ENCODE measurements around the gene GPSM3. TPM values are rescaled to one million over a fixed set of nuclear protein-coding genes. Genes with fewer than 3 reads are reported as not detected.

Gene GPSM3
- total and polyA plus RNA-seq, 2 of the 13 experiments (the other 11 are each of a cell fraction or from before 2014, with no cell fraction given), result 0.18 to 6.2 TPM

DNA sequence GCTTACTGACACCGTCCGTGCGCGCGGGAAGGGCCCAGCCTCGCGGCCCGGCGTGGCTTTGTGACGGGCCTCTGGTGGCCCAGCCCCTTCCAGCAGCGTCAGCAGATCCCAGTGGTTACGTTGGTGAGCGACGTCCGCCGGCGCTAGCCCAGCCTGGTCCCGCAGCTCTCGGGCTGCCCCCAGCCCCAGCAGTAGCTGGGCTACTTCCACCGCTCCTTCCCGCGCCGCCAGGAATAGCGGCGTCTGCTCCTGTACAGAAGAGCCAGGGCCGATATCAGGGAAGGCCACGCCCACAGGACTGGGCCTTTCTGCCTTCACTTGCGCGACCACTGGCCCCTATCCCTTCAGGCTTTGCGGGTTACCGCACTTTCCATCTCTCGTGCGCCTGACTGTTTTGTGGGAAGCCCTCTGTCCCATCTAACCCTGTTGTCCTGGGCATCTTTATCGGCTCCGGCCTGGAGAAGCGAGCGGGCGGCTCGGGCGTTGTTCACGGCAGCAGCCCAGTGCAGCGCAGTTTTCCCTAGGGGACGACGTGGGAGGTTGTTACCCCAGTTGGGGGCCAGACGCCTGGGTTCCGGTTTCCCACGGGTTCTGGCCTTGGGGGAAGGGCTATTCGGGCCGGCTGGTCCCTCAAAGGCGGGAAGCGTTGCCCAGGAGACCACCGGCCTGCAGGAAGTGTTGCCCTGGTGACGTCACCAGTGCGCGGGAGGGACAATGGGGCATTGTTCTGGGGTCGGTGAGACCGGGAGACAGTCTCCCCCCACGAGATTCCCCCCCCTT is 3.6 kb upstream of the GPSM3 start (continued):
- TF ChIP-seq RXRA (CRISPR knock-in tag; IDR thresholded peaks at IDR 0.05) (peak; percentile 71; the same call in 1 of the 2 replicates), KDM6A (CRISPR knock-in tag; IDR thresholded peaks at IDR 0.05; ENCODE audit: low read depth) (no peak; the same call in 1 of the 2 replicates), GATAD1 (CRISPR knock-in tag; IDR thresholded peaks at IDR 0.05) (peak; percentile 90), ZSCAN31 (CRISPR knock-in tag; IDR thresholded peaks at IDR 0.05; ENCODE audit: low read depth) (no peak), HOXA9 (CRISPR knock-in tag; IDR thresholded peaks at IDR 0.05; ENCODE audit: borderline replicate concordance) (no peak), HES4 (CRISPR knock-in tag; IDR thresholded peaks at IDR 0.05; ENCODE audit: borderline replicate concordance) (0 out of 2 replicates have a peak, but pooled peaks have one; percentile 49), MYC (CRISPR knock-in tag; IDR thresholded peaks at IDR 0.05; ENCODE audit: borderline replicate concordance) (peak; percentile 94), ZNF891 (CRISPR knock-in tag; IDR thresholded peaks at IDR 0.05) (peak; percentile 99), ZFYVE20 (CRISPR knock-in tag; IDR thresholded peaks at IDR 0.05; ENCODE audit: borderline replicate concordance, low read depth) (no peak), ZSCAN29 (CRISPR knock-in tag; conservative IDR thresholded peaks at IDR 0.05) (peak; percentile 63; the same call in 1 of the 2 replicates), SMARCE1 (IDR thresholded peaks at IDR 0.05; ENCODE audit: borderline replicate concordance) (no peak), FOXJ3 (CRISPR knock-in tag; IDR thresholded peaks at IDR 0.05; ENCODE audit: borderline replicate concordance) (no peak; the same call in none of the 2 replicates), CCAR2 (optimal IDR thresholded peaks at IDR 0.05; ENCODE audit: low read depth, low read length) (no peak), NFE2L2 (IDR thresholded peaks at IDR 0.05; ENCODE audit: low read length) (no peak), SIX4 (CRISPR knock-in tag; IDR thresholded peaks at IDR 0.05) (no peak; the same call in 1 of the 2 replicates)
- TF ChIP-seq, protein P1, sequence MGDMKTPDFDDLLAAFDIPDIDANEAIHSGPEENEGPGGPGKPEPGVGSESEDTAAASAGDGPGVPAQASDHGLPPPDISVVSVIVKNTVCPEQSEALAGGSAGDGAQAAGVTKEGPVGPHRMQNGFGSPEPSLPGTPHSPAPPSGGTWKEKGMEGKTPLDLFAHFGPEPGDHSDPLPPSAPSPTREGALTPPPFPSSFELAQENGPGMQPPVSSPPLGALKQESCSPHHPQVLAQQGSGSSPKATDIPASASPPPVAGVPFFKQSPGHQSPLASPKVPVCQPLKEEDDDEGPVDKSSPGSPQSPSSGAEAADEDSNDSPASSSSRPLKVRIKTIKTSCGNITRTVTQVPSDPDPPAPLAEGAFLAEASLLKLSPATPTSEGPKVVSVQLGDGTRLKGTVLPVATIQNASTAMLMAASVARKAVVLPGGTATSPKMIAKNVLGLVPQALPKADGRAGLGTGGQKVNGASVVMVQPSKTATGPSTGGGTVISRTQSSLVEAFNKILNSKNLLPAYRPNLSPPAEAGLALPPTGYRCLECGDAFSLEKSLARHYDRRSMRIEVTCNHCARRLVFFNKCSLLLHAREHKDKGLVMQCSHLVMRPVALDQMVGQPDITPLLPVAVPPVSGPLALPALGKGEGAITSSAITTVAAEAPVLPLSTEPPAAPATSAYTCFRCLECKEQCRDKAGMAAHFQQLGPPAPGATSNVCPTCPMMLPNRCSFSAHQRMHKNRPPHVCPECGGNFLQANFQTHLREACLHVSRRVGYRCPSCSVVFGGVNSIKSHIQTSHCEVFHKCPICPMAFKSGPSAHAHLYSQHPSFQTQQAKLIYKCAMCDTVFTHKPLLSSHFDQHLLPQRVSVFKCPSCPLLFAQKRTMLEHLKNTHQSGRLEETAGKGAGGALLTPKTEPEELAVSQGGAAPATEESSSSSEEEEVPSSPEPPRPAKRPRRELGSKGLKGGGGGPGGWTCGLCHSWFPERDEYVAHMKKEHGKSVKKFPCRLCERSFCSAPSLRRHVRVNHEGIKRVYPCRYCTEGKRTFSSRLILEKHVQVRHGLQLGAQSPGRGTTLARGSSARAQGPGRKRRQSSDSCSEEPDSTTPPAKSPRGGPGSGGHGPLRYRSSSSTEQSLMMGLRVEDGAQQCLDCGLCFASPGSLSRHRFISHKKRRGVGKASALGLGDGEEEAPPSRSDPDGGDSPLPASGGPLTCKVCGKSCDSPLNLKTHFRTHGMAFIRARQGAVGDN (CRISPR knock-in tag; IDR thresholded peaks at IDR 0.05), result peak; percentile 96
- TF ChIP-seq, protein P2, sequence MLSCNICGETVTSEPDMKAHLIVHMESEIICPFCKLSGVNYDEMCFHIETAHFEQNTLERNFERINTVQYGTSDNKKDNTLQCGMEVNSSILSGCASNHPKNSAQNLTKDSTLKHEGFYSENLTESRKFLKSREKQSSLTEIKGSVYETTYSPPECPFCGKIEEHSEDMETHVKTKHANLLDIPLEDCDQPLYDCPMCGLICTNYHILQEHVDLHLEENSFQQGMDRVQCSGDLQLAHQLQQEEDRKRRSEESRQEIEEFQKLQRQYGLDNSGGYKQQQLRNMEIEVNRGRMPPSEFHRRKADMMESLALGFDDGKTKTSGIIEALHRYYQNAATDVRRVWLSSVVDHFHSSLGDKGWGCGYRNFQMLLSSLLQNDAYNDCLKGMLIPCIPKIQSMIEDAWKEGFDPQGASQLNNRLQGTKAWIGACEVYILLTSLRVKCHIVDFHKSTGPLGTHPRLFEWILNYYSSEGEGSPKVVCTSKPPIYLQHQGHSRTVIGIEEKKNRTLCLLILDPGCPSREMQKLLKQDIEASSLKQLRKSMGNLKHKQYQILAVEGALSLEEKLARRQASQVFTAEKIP (CRISPR knock-in tag; IDR thresholded peaks at IDR 0.05; ENCODE audit: borderline replicate concordance), result no peak
- TF ChIP-seq, protein P3, sequence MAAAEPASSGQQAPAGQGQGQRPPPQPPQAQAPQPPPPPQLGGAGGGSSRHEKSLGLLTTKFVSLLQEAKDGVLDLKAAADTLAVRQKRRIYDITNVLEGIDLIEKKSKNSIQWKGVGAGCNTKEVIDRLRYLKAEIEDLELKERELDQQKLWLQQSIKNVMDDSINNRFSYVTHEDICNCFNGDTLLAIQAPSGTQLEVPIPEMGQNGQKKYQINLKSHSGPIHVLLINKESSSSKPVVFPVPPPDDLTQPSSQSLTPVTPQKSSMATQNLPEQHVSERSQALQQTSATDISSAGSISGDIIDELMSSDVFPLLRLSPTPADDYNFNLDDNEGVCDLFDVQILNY (CRISPR knock-in tag; conservative IDR thresholded peaks at IDR 0.05), result peak; percentile 93
- TF ChIP-seq, protein P4, sequence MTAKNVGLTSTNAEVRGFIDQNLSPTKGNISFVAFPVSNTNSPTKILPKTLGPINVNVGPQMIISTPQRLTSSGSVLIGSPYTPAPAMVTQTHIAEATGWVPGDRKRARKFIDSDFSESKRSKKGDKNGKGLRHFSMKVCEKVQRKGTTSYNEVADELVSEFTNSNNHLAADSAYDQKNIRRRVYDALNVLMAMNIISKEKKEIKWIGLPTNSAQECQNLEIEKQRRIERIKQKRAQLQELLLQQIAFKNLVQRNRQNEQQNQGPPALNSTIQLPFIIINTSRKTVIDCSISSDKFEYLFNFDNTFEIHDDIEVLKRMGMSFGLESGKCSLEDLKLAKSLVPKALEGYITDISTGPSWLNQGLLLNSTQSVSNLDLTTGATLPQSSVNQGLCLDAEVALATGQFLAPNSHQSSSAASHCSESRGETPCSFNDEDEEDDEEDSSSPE (CRISPR knock-in tag; IDR thresholded peaks at IDR 0.05), result peak; percentile 96
